ENCODE results near the gene TAF6L. TPM values are rescaled to one million over a fixed set of nuclear protein-coding genes. Genes with fewer than 3 reads are reported as not detected.

Gene TAF6L
- total RNA-seq, 6 experiments from 2014 or later = 11.9 to 19.3 (median 16.0) TPM

- Histone ChIP-seq H3K27me3 (no peaks in the 10 kb centered on the region), H3K9me3 (no peaks in the 10 kb centered on the region), H3K27ac (peak within 1 kb of the TSS; percentile 84 to 90 (median 88)), H3K4me1 (peaks cover 0 to 29% (median 9%) of the 10 kb centered on the region in 4 donors), H3K36me3 (peaks cover 0 to 28% (median 9%) of the 10 kb centered on the region in 4 donors), H3K4me3 (peak within 1 kb of the TSS; percentile 80 to 99 (median 80))
- peak; percentile 8 to 27 (median 20) for ATAC-seq
- 6% methylated on average over 29 of the region's 40 CpGs for WGBS (ENCODE audit: insufficient coverage, low coverage, low lambda C conversion rate, missing lambda C conversion rate)
- TF ChIP-seq POLR2A (IDR thresholded peaks at IDR 0.05) = no peak
- TF ChIP-seq, protein P1, sequence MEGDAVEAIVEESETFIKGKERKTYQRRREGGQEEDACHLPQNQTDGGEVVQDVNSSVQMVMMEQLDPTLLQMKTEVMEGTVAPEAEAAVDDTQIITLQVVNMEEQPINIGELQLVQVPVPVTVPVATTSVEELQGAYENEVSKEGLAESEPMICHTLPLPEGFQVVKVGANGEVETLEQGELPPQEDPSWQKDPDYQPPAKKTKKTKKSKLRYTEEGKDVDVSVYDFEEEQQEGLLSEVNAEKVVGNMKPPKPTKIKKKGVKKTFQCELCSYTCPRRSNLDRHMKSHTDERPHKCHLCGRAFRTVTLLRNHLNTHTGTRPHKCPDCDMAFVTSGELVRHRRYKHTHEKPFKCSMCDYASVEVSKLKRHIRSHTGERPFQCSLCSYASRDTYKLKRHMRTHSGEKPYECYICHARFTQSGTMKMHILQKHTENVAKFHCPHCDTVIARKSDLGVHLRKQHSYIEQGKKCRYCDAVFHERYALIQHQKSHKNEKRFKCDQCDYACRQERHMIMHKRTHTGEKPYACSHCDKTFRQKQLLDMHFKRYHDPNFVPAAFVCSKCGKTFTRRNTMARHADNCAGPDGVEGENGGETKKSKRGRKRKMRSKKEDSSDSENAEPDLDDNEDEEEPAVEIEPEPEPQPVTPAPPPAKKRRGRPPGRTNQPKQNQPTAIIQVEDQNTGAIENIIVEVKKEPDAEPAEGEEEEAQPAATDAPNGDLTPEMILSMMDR (IDR thresholded peaks at IDR 0.05) = no peak
- DNase-seq = peak; percentile 52 to 70 (median 62)
- intact Hi-C loops (cut with DNase I) = no loop called here
Observed at GRCh38 chr11:62832336-62833234, 61.4 kb downstream of the TAF6L start, which contains the start of gene TEX54. TEX54 (minus strand) TSS chr11:62832841.

GRCh38 chr11:62835336-62835735, 64.1 kb downstream of the TAF6L start:
- Histone ChIP-seq H3K4me1 (peaks cover 0 to 28% (median 7%) of the 10 kb centered on the region in 4 donors), H3K4me3 (no peak overlapping the region), H3K27me3 (no peaks in the 10 kb centered on the region), H3K27ac (no peak overlapping the region), H3K9me3 (no peaks in the 10 kb centered on the region), H3K36me3 (peaks cover 0 to 24% (median 7%) of the 10 kb centered on the region in 4 donors)
- intact Hi-C loops (cut with DNase I) = no loop called here
- DNase-seq (no peak), ATAC-seq (no peak)
- no peak for TF ChIP-seq POLR2A (IDR thresholded peaks at IDR 0.05)
- TF ChIP-seq, protein P1 (IDR thresholded peaks at IDR 0.05) = no peak
- WGBS (ENCODE audit: insufficient coverage, low coverage, low lambda C conversion rate, missing lambda C conversion rate) = 33% methylated on average over 1 of the region's 8 CpGs

Small RNAs within 50 kb of the gene (microRNA-seq; reads per million reads assigned to microRNA genes)
- gene MIR6514 (0.58 to 1.3 reads per million in 2 donors), gene MIR6748 (0 to 0.29 reads per million in 2 donors)

Small RNAs within 50 kb of the gene (small RNA-seq; reads per million reads assigned to genes)
- gene MIR6514 (0.10 to 0.52 reads per million in 2 experiments), gene RNU6-118P (0 reads per million in 2 experiments)

Other genes with a start within 250 kb of the TAF6L start
- 100 to 1,000 TPM in 4 of 6 experiments, 10 to 100 TPM in 2; 91.0 to 180 (median 113) TPM for gene AHNAK, start 224.6 kb upstream of the TAF6L start, total RNA-seq
- 100 to 1,000 TPM; 442 to 450 (median 449) TPM for gene EEF1G, start 197.5 kb upstream of the TAF6L start, total RNA-seq
- gene TUT1, start 179.9 kb upstream of the TAF6L start, total RNA-seq = 10 to 100 TPM; 12.3 to 34.2 (median 21.1) TPM
- 10 to 100 TPM; 20.0 to 38.0 (median 31.8) TPM for gene MTA2, start 169.5 kb upstream of the TAF6L start, total RNA-seq
- 10 to 100 TPM; 19.1 to 36.4 (median 22.7) TPM for gene EML3, start 158.6 kb upstream of the TAF6L start, total RNA-seq
- 1 to 10 TPM; 1.1 to 2.9 (median 1.2) TPM for gene ROM1, start 158.1 kb upstream of the TAF6L start, total RNA-seq
- gene B3GAT3, start 149.4 kb upstream of the TAF6L start, total RNA-seq = 10 to 100 TPM; 17.1 to 32.8 (median 23.4) TPM
- gene GANAB, start 124.8 kb upstream of the TAF6L start, total RNA-seq = 100 to 1,000 TPM; 131 to 237 (median 201) TPM
- 10 to 100 TPM; 12.1 to 20.3 (median 13.0) TPM for gene INTS5, start 118.1 kb upstream of the TAF6L start, total RNA-seq
- 10 to 100 TPM; 18.6 to 52.0 (median 25.6) TPM for gene C11orf98, start 106.2 kb upstream of the TAF6L start, total RNA-seq
- gene CSKMT, start 106.1 kb upstream of the TAF6L start, total RNA-seq = 1 to 10 TPM in 5 of 6 experiments, under 1 TPM in 1; 0.74 to 4.1 (median 2.6) TPM
- gene UQCC3, start 99.7 kb upstream of the TAF6L start, total RNA-seq = 1 to 10 TPM; 4.0 to 6.3 (median 5.3) TPM
- gene LBHD1, start 99.1 kb upstream of the TAF6L start, total RNA-seq = 1 to 10 TPM; 2.7 to 6.5 (median 3.7) TPM
- gene UBXN1, start 92.3 kb upstream of the TAF6L start, total RNA-seq = 10 to 100 TPM; 24.7 to 41.9 (median 28.0) TPM
- under 1 TPM in 1 of 6 experiments, not detected in 5; 0.12 TPM for gene LRRN4CL, start 81.9 kb upstream of the TAF6L start, total RNA-seq
- 10 to 100 TPM; 18.8 to 41.4 (median 34.3) TPM for gene BSCL2, start 64.0 kb upstream of the TAF6L start, total RNA-seq
- gene GNG3, start 63.7 kb upstream of the TAF6L start, total RNA-seq = not detected
- 10 to 100 TPM in 4 of 6 experiments, 1 to 10 TPM in 2; 7.9 to 17.1 (median 13.3) TPM for gene HNRNPUL2, start 43.9 kb upstream of the TAF6L start, total RNA-seq
- gene TTC9C, start 42.9 kb upstream of the TAF6L start, total RNA-seq = 10 to 100 TPM in 3 of 6 experiments, 1 to 10 TPM in 3; 8.5 to 13.3 (median 10.6) TPM
- 1 to 10 TPM; 3.4 to 7.1 (median 4.7) TPM for gene ZBTB3, start 17.2 kb upstream of the TAF6L start, total RNA-seq
- gene POLR2G, start 9.8 kb upstream of the TAF6L start, total RNA-seq = 10 to 100 TPM; 23.8 to 37.4 (median 26.6) TPM
- 10 to 100 TPM; 23.9 to 47.6 (median 29.1) TPM for gene TMEM179B, start 16.0 kb downstream of the TAF6L start, total RNA-seq
- 10 to 100 TPM in 2 of 6 experiments, 1 to 10 TPM in 4; 6.6 to 26.4 (median 8.2) TPM for gene TMEM223, start 20.6 kb downstream of the TAF6L start, total RNA-seq
- 10 to 100 TPM; 24.7 to 42.9 (median 32.3) TPM for gene NXF1, start 34.0 kb downstream of the TAF6L start, total RNA-seq
- gene STX5, start 60.7 kb downstream of the TAF6L start, total RNA-seq = 10 to 100 TPM; 22.1 to 27.8 (median 24.6) TPM
- not detected for gene TEX54, start 61.4 kb downstream of the TAF6L start, total RNA-seq
- 10 to 100 TPM; 17.6 to 30.6 (median 24.3) TPM for gene WDR74, start 68.2 kb downstream of the TAF6L start, total RNA-seq
- 100 to 1,000 TPM in 1 of 6 experiments, 10 to 100 TPM in 5; 39.8 to 106 (median 63.0) TPM for gene SLC3A2, start 109.5 kb downstream of the TAF6L start, total RNA-seq
- gene CHRM1, start 150.0 kb downstream of the TAF6L start, total RNA-seq = not detected
- not detected for gene SLC22A6, start 213.6 kb downstream of the TAF6L start, total RNA-seq
- not detected for gene SLC22A8, start 244.4 kb downstream of the TAF6L start, total RNA-seq